ENCODE measurements around the gene SLC34A3. TPM values are rescaled to one million over a fixed set of nuclear protein-coding genes. Genes with fewer than 3 reads are reported as not detected.

SLC34A3 gene
- total RNA-seq, 1 experiment from 2014 or later: not detected

DNA sequence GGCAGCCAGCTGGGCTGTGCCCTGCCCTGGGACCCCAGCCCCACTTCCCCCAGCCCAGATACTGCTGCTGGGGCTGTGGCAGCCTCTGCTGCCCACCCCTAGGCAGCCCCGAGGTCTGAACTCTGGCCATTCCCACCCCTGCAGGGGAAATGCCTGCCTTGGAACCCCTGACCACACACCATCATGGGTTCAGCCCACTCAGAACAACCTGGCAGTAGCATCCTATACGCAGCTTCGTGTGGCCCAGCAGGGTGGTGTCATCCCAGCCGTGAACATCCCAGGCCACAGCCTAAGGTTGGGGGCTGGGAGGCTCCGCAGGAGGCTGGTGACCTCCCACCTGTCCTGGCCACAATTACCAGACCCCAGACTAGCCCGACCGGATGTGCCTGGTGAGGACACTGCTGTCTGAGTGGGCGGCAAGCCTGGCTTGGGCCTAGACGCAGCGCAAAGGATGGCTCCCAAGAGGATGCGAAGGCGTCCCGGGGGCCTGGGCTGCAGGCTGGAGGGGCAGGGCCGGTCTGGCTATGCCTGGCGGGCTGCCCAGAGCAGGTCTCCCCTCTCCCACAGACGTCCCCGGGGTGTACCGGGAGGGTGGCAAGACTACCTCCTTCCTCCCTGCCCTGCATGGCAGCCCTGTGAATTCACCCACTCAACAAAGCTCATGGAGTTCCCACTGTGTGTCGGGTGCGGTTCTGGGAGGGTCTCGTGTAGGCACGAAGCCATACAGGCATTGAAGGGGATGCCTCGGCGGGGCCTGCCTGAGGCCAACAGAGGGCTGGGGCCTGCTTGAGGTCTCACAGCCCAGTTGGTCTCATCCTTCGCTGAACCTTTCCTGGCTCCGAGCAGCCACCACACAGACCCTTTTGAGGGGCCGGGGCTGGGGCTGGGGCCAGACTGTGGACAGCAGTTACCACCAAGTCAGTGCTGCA lies 1.5 kb upstream of the SLC34A3 start:
- Mint-ChIP-seq H3K4me1 (ENCODE audit: insufficient read depth, unreplicated experiment) (peaks cover 15% of the 10 kb centered on the region), H3K27me3 (ENCODE audit: insufficient read depth, unreplicated experiment) (no peaks in the 10 kb centered on the region), H3K4me3 (ENCODE audit: unreplicated experiment) (no peak overlapping the region), H3K9me3 (ENCODE audit: unreplicated experiment) (no peaks in the 10 kb centered on the region), H3K36me3 (ENCODE audit: insufficient read depth, unreplicated experiment) (no peaks in the 10 kb centered on the region), H3K27ac (ENCODE audit: low read depth, unreplicated experiment) (no peak overlapping the region)
- no TSS peak for BruUV-seq (replicated peaks)
- ChIA-PET CTCF (interaction anchor here (0.6 kb wide), 2 partner anchors 328 to 470 kb away, joined by 3 to 4 read pairs; no protein-coding TSS in a partner anchor), POLR2A (interaction anchor here (1.0 kb wide), 1 partner anchor 41 kb away, joined by 3 read pairs; no protein-coding TSS in a partner anchor)
- no peak for DNase-seq (ENCODE audit: unreplicated experiment)
- intact Hi-C loops (cut with micrococcal nuclease): loop anchor here (10.0 kb wide), 2 partner anchors 54 to 184 kb away; partner anchors contain the start of genes LRRC26, NPDC1 and TMEM210
- TF ChIP-seq, protein P1, sequence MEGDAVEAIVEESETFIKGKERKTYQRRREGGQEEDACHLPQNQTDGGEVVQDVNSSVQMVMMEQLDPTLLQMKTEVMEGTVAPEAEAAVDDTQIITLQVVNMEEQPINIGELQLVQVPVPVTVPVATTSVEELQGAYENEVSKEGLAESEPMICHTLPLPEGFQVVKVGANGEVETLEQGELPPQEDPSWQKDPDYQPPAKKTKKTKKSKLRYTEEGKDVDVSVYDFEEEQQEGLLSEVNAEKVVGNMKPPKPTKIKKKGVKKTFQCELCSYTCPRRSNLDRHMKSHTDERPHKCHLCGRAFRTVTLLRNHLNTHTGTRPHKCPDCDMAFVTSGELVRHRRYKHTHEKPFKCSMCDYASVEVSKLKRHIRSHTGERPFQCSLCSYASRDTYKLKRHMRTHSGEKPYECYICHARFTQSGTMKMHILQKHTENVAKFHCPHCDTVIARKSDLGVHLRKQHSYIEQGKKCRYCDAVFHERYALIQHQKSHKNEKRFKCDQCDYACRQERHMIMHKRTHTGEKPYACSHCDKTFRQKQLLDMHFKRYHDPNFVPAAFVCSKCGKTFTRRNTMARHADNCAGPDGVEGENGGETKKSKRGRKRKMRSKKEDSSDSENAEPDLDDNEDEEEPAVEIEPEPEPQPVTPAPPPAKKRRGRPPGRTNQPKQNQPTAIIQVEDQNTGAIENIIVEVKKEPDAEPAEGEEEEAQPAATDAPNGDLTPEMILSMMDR (IDR thresholded peaks at IDR 0.05; ENCODE audit: unreplicated experiment): no peak

DNA sequence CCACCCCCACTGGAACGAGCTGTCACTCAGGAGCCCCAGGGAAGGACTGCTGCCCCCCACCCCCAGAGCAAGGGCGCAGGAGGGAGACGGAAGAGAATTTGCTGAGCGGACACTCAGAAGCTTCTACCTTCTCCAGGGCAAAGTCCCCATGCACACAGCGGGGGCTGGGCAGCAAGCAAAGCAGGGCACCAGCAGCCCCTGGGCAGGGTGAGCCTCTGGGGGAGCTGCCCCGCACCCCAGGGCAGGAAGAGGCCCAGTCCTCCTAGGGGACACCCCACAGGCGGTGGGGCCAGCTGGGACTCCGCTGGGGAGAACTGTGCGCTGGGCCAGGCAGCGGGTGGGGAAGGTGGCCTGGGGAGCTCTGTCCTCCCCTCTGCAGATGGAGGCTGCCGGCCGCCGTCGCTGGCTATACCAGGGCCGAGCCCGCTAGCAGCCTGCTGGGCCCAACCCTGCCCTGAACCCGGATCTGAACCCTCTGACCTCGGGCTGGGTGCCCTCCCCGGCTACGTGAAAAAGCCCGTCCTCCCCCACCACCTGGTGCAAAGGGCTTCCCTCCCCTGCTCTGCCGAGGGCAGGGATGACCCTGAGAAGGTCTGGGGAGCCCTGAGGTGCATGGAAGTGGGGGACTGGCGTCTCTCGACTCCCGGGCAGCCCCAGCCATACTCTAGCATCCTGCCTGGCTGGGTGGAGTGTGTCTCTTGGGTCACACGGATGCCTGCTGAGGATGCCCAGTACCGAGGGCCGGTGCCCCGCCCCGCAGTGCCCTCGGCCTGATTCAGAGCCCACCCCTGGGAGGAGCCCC lies 597 bp upstream of the SLC34A3 start:
- intact Hi-C loops (cut with micrococcal nuclease): loop anchor here (10.0 kb wide), 2 partner anchors 55 to 185 kb away; partner anchors contain the start of genes LRRC26, NPDC1 and TMEM210
- H3K9me3 Mint-ChIP-seq (ENCODE audit: unreplicated experiment): no peaks in the 10 kb centered on the region
- POLR2A ChIA-PET: interaction anchor here (1.0 kb wide), 1 partner anchor 42 kb away, joined by 3 read pairs; no protein-coding TSS in a partner anchor
- H3K36me3 Mint-ChIP-seq (ENCODE audit: insufficient read depth, unreplicated experiment): peaks cover 4% of the 10 kb centered on the region
- no peak overlapping the region for H3K27ac Mint-ChIP-seq (ENCODE audit: low read depth, unreplicated experiment)
- no TSS peak for BruUV-seq (replicated peaks)
- TF ChIP-seq, protein P1 (IDR thresholded peaks at IDR 0.05; ENCODE audit: unreplicated experiment): no peak
- no peaks in the 10 kb centered on the region for H3K27me3 Mint-ChIP-seq (ENCODE audit: insufficient read depth, unreplicated experiment)
- peaks cover 15% of the 10 kb centered on the region for H3K4me1 Mint-ChIP-seq (ENCODE audit: insufficient read depth, unreplicated experiment)
- H3K4me3 Mint-ChIP-seq (ENCODE audit: unreplicated experiment): no peak overlapping the region
- CTCF ChIA-PET: interaction anchor here (0.6 to 0.7 kb wide), 3 partner anchors 67 to 471 kb away, joined by 3 to 6 read pairs (median 3); no protein-coding TSS in a partner anchor
- no peak for DNase-seq (ENCODE audit: unreplicated experiment)

DNA sequence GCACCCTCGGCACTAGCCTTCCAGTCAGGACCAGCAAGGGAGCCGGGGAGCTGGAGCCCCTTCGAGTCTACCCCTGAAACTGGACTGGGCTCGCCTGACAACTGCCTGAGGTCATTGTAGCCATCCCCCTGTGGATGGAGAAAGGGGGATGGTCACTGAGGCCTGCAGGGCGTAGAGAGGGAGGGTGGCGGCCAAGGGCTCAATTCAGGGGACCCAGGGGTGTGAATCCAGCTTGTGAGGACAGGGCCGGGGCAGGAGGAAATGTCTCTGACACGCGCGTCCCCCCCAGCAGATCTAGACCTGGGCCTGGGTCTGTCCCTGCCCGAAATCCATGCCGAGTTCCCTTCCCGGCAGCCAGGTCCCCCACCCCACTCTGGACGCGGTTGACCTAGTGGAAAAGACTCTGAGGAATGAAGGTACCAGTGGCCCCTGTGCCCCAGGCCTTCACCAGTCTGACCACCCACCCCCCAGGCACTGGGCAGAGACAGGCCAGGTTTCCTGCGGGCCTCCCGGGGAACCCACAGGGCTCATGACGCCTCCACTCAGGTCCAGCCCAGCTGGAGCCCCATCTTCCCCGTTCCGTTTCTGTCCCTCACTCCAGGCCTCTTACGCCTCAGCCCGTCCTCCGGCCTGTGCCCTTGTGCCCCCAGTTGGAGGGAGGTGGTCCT lies 805 bp downstream of the SLC34A3 start:
- H3K27ac Mint-ChIP-seq (ENCODE audit: low read depth, unreplicated experiment): no peak overlapping the region
- H3K36me3 Mint-ChIP-seq (ENCODE audit: insufficient read depth, unreplicated experiment): peaks cover 7% of the 10 kb centered on the region
- ChIA-PET POLR2A (interaction anchor here (0.8 kb wide), 1 partner anchor 9 kb away, joined by 3 read pairs; the partner anchor contains the start of gene TUBB4B), CTCF (no interaction called here)
- no peak overlapping the region for H3K4me3 Mint-ChIP-seq (ENCODE audit: unreplicated experiment)
- H3K27me3 Mint-ChIP-seq (ENCODE audit: insufficient read depth, unreplicated experiment): no peaks in the 10 kb centered on the region
- intact Hi-C loops (cut with micrococcal nuclease): no loop called here
- TF ChIP-seq, protein P1 (IDR thresholded peaks at IDR 0.05; ENCODE audit: unreplicated experiment): no peak
- no peak for DNase-seq (ENCODE audit: unreplicated experiment)
- H3K9me3 Mint-ChIP-seq (ENCODE audit: unreplicated experiment): no peaks in the 10 kb centered on the region
- H3K4me1 Mint-ChIP-seq (ENCODE audit: insufficient read depth, unreplicated experiment): peaks cover 11% of the 10 kb centered on the region
- BruUV-seq (replicated peaks): no TSS peak

Data from MCF 10A (cell line).